Endothelial cell of umbilical vein (primary cell): ENCODE results near the gene MYH16. TPM values are rescaled to one million over a fixed set of nuclear protein-coding genes. Genes with fewer than 3 reads are reported as not detected.
A peak's percentile ranks its signal among the peaks of the same experiment; 100 is the strongest.

Experiments
- BruUV-seq: library from RNA; stranded (reverse); fragments of 400-500 nt; replicated peaks from 2 replicates; lab custom pipeline; 2021; lab: Mats Ljungman, UMichigan
- CTCF ChIA-PET: fragments of 300-600, 350-600 bp; sonication (Branson Sonifier 250); formaldehyde crosslinking; loops from one replicate; lab custom pipeline; 2021; ENCODE audit warnings: antibody characterized with exemption, inconsistent platforms; lab: Charles Lee
- POLR2A ChIA-PET: fragments of 300-600, 350-600 bp; sonication (Branson Sonifier 250); formaldehyde crosslinking; loops from one replicate; lab custom pipeline; 2021; ENCODE audit warnings: antibody characterized with exemption, inconsistent platforms; lab: Charles Lee
- DNase-seq: peaks from one replicate; pipeline ENCODE4 v3.0.0-alpha.2; 2011; ENCODE audit warnings: low read depth, low spot score
- FAIRE-seq: peaks from 2 replicates; lab custom pipeline; 2011; peaks lifted over from hg19 to GRCh38; lab: Jason Lieb, UNC
- H2AFZ ChIP-seq: 2 replicates; pipeline ENCODE4 v1.6.0; 2012; ENCODE audit warnings: low read depth, low read length, control low read depth, inconsistent platforms
- H3K27ac ChIP-seq: 2 replicates; pipeline ENCODE4 v1.5.1; 2011; ENCODE audit warnings: low read depth, mild to moderate bottlenecking, control low read depth, low read length, moderate library complexity; ENCODE audit not compliant: insufficient read depth
- H3K27me3 ChIP-seq, 2 experiments: 2 replicates each; pipeline versions ENCODE4 v1.6.0 to v1.6.1; 2011; ENCODE audit warnings: low read length in 2 of 2, mixed read lengths in 1 of 2; ENCODE audit not compliant: control insufficient read depth in 2 of 2, insufficient read depth in 2 of 2
- H3K36me3 ChIP-seq, 2 experiments: 2 replicates in 1 of 2; 3 replicates in 1 of 2; pipeline ENCODE4 v1.5.1; 2011; ENCODE audit warnings: low read length in 2 of 2, mild to moderate bottlenecking in 1 of 2, moderate library complexity in 1 of 2; ENCODE audit not compliant: control insufficient read depth in 2 of 2, insufficient read depth in 2 of 2; ENCODE audit errors: extremely low read depth in 1 of 2
- H3K4me1 ChIP-seq: 3 replicates; pipeline ENCODE4 v1.5.1; 2011; ENCODE audit warnings: mild to moderate bottlenecking, low read length; ENCODE audit not compliant: control insufficient read depth, insufficient read depth; ENCODE audit errors: extremely low read depth
- H3K4me2 ChIP-seq: 2 replicates; pipeline ENCODE4 v1.6.1; 2011; ENCODE audit warnings: low read length, control low read depth, mixed read lengths; ENCODE audit not compliant: insufficient read depth
- H3K4me3 ChIP-seq, 3 experiments: fragments of 200-600 bp in 1 of 3; sonication (generic), shearing (Covaris generic) in 1 of 3; replicated peaks in 1 of 3; 2 replicates each; pipeline ENCODE4 v1.5.1; 2011 to 2016; ENCODE audit warnings: control low read depth in 3 of 3, low read length in 3 of 3, mild to moderate bottlenecking in 2 of 3, inconsistent platforms in 1 of 3, low read depth in 1 of 3, moderate library complexity in 1 of 3; ENCODE audit not compliant: insufficient read depth in 1 of 3
- H3K79me2 ChIP-seq: 2 replicates; pipeline ENCODE4 v1.6.0; 2012; ENCODE audit warnings: low read length, inconsistent platforms; ENCODE audit not compliant: control insufficient read depth, insufficient read depth
- H3K9ac ChIP-seq: replicated peaks from 2 replicates; pipeline ENCODE3; 2011; ENCODE audit warnings: low read length, control low read depth; ENCODE audit not compliant: insufficient read depth; ENCODE audit errors: extremely low read depth
- H3K9me1 ChIP-seq: replicated peaks from 3 replicates; pipeline ENCODE4 v1.6.0; 2011; ENCODE audit warnings: mild to moderate bottlenecking, low read length; ENCODE audit not compliant: control insufficient read depth, insufficient read depth; ENCODE audit errors: extremely low read depth
- H3K9me3 ChIP-seq: replicated peaks from 2 replicates; pipeline ENCODE4 v1.5.1; 2012; ENCODE audit warnings: low read length, inconsistent platforms; ENCODE audit not compliant: control insufficient read depth, insufficient read depth
- H4K20me1 ChIP-seq: replicated peaks from 2 replicates; pipeline ENCODE3; 2011; ENCODE audit warnings: mild to moderate bottlenecking, low read length; ENCODE audit not compliant: control insufficient read depth, insufficient read depth; ENCODE audit errors: extremely low read depth
- CTCF ChIP-seq, 2 donors: IDR thresholded peaks; 1 replicate in 1 of 2; 2 replicates in 1 of 2; pipeline ENCODE4 v1.5.1; 2011; ENCODE audit warnings: low read length in 2 of 2, mild to moderate bottlenecking in 2 of 2, moderate library complexity in 2 of 2, control low read depth in 1 of 2, inconsistent platforms in 1 of 2, low read depth in 1 of 2; ENCODE audit not compliant: insufficient read depth in 1 of 2; ENCODE audit errors: extremely low read depth in 1 of 2
- FOS ChIP-seq: IDR thresholded peaks from 2 replicates; pipeline ENCODE4 v1.6.1; 2011; ENCODE audit warnings: mild to moderate bottlenecking, low read length, moderate library complexity, borderline replicate concordance; ENCODE audit not compliant: insufficient read depth
- MAX ChIP-seq: IDR thresholded peaks from 2 replicates; pipeline ENCODE4 v1.6.1; 2011; ENCODE audit not compliant: insufficient read depth, insufficient read length
- MYC ChIP-seq: IDR thresholded peaks from one replicate; pipeline ENCODE4 v1.6.1; 2011; ENCODE audit warnings: mild to moderate bottlenecking, low read depth, low read length
- POLR2AphosphoS5 ChIP-seq: IDR thresholded peaks from 2 replicates; pipeline ENCODE4 v1.6.1; 2012; ENCODE audit warnings: low read depth, mild to moderate bottlenecking, control low read depth, low read length, moderate library complexity; ENCODE audit not compliant: insufficient read depth
- dilution Hi-C: fragments of 300-500 bp; cut with MboI; formaldehyde crosslinking; loops from one replicate; pipeline ENCODE4 v1.15.0; 2019; ENCODE audit warnings: low sequenced_read_pairs; ENCODE audit not compliant: extremely low pct_ligation_motif_present
- intact Hi-C: fragments of 100-400 bp; cut with micrococcal nuclease; formaldehyde crosslinking; loops from one replicate; pipeline ENCODE4 v1.10.0; 2022
- polyA plus RNA-seq, 4 experiments: library from polyadenylated mRNA; depleted of rRNA in 3 of 4; stranded (reverse) in 3 of 4; unstranded in 1 of 4; fragments of >200 nt; gene quantifications; 2 replicates each; pipeline versions ENCODE4 v1.2.1 to v1.2.3, GENCODE V29; 2011 to 2012; ENCODE audit warnings: missing spikeins in 1 of 4
- total RNA-seq: library from RNA; stranded (reverse); gene quantifications from 2 replicates; pipeline ENCODE4 v1.2.3, GENCODE V29; 2021

The MYH16 gene
- total and polyA plus RNA-seq, 2 donors (not counting 3 experiments of a cell fraction or from before 2014, with no cell fraction given) = 0.01 to 0.11 TPM

- no peaks in the 10 kb centered on the region for H3K36me3 ChIP-seq
- intact Hi-C loops = no loop called here
- DNase-seq (no peak), FAIRE-seq (no peak)
- ChIA-PET CTCF (no interaction called here), POLR2A (no interaction called here)
- no peak overlapping the region for H3K4me3 ChIP-seq
- no peak overlapping the region for H3K9ac ChIP-seq
- H3K9me3 ChIP-seq = no peaks in the 10 kb centered on the region
- H3K4me1 ChIP-seq = no peaks in the 10 kb centered on the region
- H2AFZ ChIP-seq = peak overlapping the region; percentile 11
- no peak overlapping the region for H3K4me2 ChIP-seq
- no peaks in the 10 kb centered on the region for H3K79me2 ChIP-seq
- dilution Hi-C loops = no loop called here
- no peaks in the 10 kb centered on the region for H3K9me1 ChIP-seq
- peaks cover 0 to 6% of the 10 kb centered on the region in 2 experiments for H3K27me3 ChIP-seq
- no peak overlapping the region for H3K27ac ChIP-seq
- no peak for TF ChIP-seq MAX
- TF ChIP-seq POLR2AphosphoS5 = no peak
- no peak for TF ChIP-seq MYC
- TF ChIP-seq CTCF (IDR thresholded peaks at IDR 0.05; ENCODE audit: extremely low read depth in 1 of 2, insufficient read depth in 1 of 2, low read depth in 1 of 2, low read length in 2 of 2) = no peak
- peak; percentile 58 for TF ChIP-seq FOS
- no TSS peak for BruUV-seq
- H4K20me1 ChIP-seq = no peaks in the 10 kb centered on the region
These were observed 27.7 kb upstream of the MYH16 start for GRCh38 chr7:99244939-99245338.
